Colonic mucosa (tissue), 4 donors: ENCODE measurements around the gene NDEL1. TPM values are rescaled to one million over a fixed set of nuclear protein-coding genes. Genes with fewer than 3 reads are reported as not detected.
A peak's percentile ranks its signal among the peaks of the same experiment; 100 is the strongest.

Experiments used
- DNase-seq: peaks from one replicate; pipeline ENCODE4 v3.0.0-alpha.2; 2020
- H3K27ac ChIP-seq: fragments of 200-600 bp; one replicate; pipeline ENCODE4 v1.8.0; 2021
- H3K27me3 ChIP-seq: fragments of 200-600 bp; one replicate; pipeline ENCODE4 v1.8.0; 2021
- H3K36me3 ChIP-seq: fragments of 200-600 bp; one replicate; pipeline ENCODE4 v1.8.0; 2021
- H3K4me1 ChIP-seq: fragments of 200-600 bp; one replicate; pipeline ENCODE4 v1.8.0; 2021; ENCODE audit warnings: mild to moderate bottlenecking
- H3K4me3 ChIP-seq: fragments of 200-600 bp; one replicate; pipeline ENCODE4 v1.8.0; 2021
- H3K9ac ChIP-seq, 2 donors: one replicate each; pipeline ENCODE4 v1.7.0; 2013; ENCODE audit warnings: control low read depth in 2 of 2, low read depth in 2 of 2, low read length in 2 of 2
- H3K9me3 ChIP-seq: fragments of 200-600 bp; one replicate; pipeline ENCODE4 v1.8.0; 2021
- intact Hi-C: fragments of 100-400 bp; cut with DNase I; formaldehyde crosslinking; loops from one replicate; pipeline ENCODE4 v1.14.1; 2022
- total RNA-seq, 2 donors: library from RNA; stranded (reverse); fragmentation: NEBNext Ultra II Directional in 1 of 2; extraction: Animal tissue kit (Norgen Biotek cat#: 25700) in 1 of 2; gene quantifications; one replicate each; pipeline ENCODE4 v1.2.1, GENCODE V29; 2021
- TF ChIP-seq, protein P1 (sequence below): fragments of 200-600 bp; IDR thresholded peaks from one replicate; pipeline ENCODE4 v1.8.0; 2022; ENCODE audit warnings: antibody characterized with exemption, mild to moderate bottlenecking
- donor health status: healthy.
- donor health status: DM: no; HTN: no; CAD: no.
- donor health status: DM: no; HTN: no; CAD: no.

Gene NDEL1, protein sequence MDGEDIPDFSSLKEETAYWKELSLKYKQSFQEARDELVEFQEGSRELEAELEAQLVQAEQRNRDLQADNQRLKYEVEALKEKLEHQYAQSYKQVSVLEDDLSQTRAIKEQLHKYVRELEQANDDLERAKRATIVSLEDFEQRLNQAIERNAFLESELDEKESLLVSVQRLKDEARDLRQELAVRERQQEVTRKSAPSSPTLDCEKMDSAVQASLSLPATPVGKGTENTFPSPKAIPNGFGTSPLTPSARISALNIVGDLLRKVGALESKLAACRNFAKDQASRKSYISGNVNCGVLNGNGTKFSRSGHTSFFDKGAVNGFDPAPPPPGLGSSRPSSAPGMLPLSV
- 10 to 100 TPM; 47.1 TPM for total RNA-seq

DNA sequence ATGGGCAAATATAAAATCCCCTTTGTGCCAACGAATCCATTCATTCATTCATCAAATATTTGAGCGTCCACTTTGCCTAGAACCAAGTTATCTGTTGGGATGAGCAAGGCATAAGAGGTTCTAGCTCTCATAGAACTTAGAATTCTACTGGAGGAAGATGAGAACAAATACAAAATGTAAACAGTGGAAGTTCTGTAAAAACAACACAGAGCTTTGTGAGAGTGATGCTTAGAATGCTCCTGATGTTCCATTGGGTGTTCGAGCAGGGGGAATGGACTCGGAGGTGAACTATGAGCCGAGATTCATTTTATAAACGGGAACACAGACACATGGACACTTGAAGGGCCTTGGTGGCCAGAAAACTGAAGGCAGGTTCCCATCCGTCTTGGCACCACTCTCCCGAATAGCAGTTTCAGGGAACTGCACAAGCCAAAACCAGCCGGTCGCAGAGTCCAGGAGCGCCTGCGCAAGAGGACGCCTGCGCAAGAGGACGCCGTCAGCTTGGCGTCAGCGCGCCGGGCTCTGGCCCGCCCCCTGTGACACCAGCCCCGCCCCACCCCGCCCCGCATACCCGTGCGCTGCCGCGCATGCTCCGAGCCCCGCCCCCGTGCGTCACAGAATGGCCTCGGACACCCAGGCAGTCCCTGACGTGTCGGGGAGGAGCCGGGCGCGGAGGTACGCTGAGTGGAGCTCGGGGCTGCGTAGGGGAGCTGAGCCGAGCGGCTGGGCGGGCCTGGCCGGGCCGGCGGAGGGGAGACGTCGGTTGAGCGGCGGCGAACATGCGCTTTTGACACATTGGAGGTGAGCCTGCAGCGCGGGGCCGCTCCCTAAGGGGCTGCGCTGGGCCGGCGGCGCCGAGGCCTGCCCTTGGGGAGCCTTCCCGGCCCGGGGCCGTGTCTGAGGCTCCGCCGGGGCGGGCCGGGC lies at the start of gene NDEL1:
Gene NDEL1 (plus strand): TSS at position 640 of the 924 bp plus-strand sequence. CDS start 8,388 bp downstream, outside the sequence.
- DNase-seq: peak; percentile 99
- H3K4me1 ChIP-seq: no peaks in the 10 kb centered on the region
- no peaks in the 10 kb centered on the region for H3K36me3 ChIP-seq
- intact Hi-C loops: no loop called here
- H3K27ac ChIP-seq: peak within 1 kb of the TSS; percentile 94
- no peaks in the 10 kb centered on the region for H3K9me3 ChIP-seq
- H3K27me3 ChIP-seq: no peaks in the 10 kb centered on the region
- peak within 1 kb of the TSS; percentile 65 for H3K4me3 ChIP-seq
- peak within 1 kb of the TSS; percentile 92 to 97 for H3K9ac ChIP-seq
- TF ChIP-seq, protein P1, sequence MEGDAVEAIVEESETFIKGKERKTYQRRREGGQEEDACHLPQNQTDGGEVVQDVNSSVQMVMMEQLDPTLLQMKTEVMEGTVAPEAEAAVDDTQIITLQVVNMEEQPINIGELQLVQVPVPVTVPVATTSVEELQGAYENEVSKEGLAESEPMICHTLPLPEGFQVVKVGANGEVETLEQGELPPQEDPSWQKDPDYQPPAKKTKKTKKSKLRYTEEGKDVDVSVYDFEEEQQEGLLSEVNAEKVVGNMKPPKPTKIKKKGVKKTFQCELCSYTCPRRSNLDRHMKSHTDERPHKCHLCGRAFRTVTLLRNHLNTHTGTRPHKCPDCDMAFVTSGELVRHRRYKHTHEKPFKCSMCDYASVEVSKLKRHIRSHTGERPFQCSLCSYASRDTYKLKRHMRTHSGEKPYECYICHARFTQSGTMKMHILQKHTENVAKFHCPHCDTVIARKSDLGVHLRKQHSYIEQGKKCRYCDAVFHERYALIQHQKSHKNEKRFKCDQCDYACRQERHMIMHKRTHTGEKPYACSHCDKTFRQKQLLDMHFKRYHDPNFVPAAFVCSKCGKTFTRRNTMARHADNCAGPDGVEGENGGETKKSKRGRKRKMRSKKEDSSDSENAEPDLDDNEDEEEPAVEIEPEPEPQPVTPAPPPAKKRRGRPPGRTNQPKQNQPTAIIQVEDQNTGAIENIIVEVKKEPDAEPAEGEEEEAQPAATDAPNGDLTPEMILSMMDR: no peak

DNA sequence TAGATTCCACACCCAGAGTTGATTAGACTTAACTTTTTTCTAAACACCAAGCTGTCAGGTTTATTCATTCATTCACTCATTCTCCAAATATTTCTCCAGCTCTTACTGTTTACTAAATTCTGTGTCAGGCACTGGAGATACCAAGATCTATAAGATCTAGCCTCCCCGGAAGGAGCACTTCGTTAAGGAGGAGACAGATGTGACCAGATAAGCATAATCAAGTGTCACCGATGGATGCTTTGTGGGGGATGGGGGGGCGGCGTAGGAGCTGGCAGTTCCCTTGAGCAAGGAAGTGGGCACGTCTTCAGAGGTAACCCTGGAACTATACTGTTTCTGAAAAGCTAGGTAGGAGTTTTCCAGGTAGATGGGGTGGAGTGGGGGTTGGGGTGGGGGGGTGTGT lies 48.8 kb upstream of the NDEL1 start:
- intact Hi-C loops: loop anchor here (10.0 kb wide), 1 partner anchor 132 kb away; no protein-coding TSS in a partner anchor
- TF ChIP-seq, protein P1: no peak

DNA sequence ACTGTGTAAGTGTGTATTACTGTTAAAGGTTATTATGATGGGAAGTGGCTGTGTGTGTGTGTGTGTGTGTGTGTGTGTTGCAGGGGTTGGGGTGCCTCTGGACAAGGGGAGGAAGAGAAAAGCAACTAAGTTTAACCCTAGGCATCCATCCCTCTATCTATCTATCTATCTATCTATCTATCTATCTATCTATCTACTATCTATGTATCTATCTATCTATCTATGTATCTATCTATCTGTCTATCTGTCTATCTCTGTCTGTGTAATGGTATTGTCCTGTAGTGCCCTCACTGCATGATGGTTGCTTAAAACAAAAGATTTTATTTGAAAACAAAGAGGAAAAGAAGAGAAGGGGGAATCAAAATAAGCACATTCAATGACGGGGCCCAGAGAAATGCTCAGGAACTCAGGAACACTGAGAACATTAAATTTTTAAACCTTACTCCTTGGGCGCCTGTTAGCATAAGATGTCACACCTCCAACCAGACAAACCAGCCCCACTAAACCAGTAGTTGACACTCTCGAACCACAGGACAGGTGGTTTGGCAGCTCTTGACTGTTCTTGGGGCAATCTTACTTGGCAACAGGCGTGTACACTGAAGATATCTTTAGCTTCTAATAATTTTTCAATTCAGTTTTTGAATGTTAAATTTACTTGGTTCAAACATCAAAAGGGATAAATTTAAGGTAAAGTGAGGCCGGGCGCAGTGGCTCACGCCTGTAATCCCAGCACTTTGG lies 47.6 kb upstream of the NDEL1 start:
- DNase-seq: no peak
- Histone ChIP-seq H3K9me3 (no peaks in the 10 kb centered on the region), H3K36me3 (no peaks in the 10 kb centered on the region), H3K27me3 (no peaks in the 10 kb centered on the region), H3K4me1 (peaks cover 3% of the 10 kb centered on the region), H3K4me3 (no peak overlapping the region), H3K9ac (no peak overlapping the region), H3K27ac (no peak overlapping the region)
- TF ChIP-seq, protein P1: no peak
- intact Hi-C loops: loop anchor here (10.0 kb wide), 1 partner anchor 133 kb away; no protein-coding TSS in a partner anchor

More for the DNA sequence above, 48.8 kb upstream of the NDEL1 start:
- no peak overlapping the region for H3K27ac ChIP-seq
- H3K9ac ChIP-seq: no peak overlapping the region
- H3K4me3 ChIP-seq: no peak overlapping the region
- no peaks in the 10 kb centered on the region for H3K9me3 ChIP-seq
- no peak for DNase-seq
- no peaks in the 10 kb centered on the region for H3K27me3 ChIP-seq
- H3K36me3 ChIP-seq: no peaks in the 10 kb centered on the region
- peaks cover 6% of the 10 kb centered on the region for H3K4me1 ChIP-seq

DNA sequence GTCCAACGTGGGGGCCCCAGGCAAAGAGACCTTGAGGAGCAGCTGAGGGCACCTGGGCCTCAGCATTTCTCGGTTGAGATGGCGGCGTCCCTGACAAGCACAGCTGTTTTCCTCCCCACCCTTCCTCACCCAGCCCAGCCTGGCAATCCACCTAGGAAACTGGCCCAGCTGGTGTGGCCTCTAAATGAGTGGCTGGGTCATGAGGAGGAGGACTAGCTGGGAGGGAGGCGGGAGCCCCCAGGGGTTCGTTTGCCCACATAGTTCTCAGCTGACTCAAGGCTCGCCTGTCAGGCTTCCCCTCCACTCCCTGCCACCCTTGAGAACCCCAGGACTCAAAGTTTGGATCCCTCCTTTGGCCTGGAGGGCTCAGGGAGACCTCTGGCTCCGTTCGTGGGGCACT lies 44.0 kb upstream of the NDEL1 start:
- Histone ChIP-seq H3K27ac (no peak overlapping the region), H3K4me1 (no peaks in the 10 kb centered on the region), H3K4me3 (no peak overlapping the region), H3K9me3 (no peaks in the 10 kb centered on the region), H3K27me3 (no peaks in the 10 kb centered on the region), H3K36me3 (no peaks in the 10 kb centered on the region), H3K9ac (no peak overlapping the region)
- TF ChIP-seq, protein P1: no peak
- no peak for DNase-seq
- intact Hi-C loops: no loop called here

DNA sequence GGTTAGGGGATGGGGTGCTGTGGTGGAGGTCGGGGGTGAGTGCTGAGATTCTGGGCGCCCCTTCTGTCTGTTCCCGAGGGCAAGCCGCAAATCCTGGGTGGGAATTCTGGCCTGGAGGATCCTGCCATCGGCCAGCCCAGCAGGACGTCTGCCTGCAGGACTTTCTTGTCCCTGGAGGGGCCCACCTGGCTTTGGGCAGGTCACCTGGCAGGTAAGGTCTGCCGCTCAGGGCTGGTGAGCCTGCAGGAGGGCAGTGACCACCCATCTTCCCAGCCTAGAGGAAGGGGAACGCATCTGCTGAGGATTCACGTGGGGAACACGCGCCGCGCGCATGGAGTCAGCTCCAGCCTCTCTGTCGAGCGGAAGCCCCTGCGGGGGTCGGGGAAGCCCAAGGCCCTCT lies 43.4 kb upstream of the NDEL1 start:
- TF ChIP-seq, protein P1: no peak
- no peak for DNase-seq
- H3K27ac ChIP-seq: no peak overlapping the region
- no peaks in the 10 kb centered on the region for H3K4me1 ChIP-seq
- intact Hi-C loops: no loop called here
- no peaks in the 10 kb centered on the region for H3K27me3 ChIP-seq
- H3K36me3 ChIP-seq: no peaks in the 10 kb centered on the region
- H3K9ac ChIP-seq: no peak overlapping the region
- no peaks in the 10 kb centered on the region for H3K9me3 ChIP-seq
- H3K4me3 ChIP-seq: no peak overlapping the region
